ENCODE results near the gene ERN1.

DNA sequence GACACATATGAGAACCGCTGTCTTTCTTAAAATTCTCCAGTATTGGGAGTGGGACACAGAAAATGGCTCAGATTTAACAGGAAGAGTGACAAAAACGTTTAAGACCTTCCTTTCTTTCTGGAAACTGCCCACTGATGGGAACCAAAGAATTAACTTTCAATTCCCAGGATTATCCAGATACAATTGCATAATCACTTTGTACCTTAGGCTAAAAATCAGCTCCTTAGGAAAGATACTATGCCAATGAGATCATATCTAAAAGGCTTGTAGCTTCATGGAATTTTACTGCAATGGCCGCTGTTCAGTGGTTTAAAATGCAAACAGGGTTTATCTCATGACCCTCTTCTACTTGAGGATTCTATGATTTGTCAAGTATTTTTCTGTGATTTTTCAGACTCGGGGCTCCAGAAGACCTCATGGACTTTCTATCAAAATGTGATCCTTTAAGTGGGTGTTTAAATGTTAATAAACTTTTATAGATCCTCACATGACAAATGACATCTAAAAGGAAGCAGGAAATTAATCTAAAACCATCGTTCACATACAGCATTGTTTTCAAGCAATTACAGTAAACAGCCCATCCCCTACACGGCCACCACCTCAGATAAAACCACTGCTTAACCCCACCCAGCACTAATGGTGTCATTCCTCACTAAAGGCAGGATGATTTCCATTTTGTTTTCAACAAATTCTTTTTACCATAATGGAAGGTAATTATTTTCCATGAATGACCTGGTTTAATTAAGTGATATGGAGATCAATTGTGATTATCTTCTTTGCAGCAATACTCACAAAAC, 31.6 kb upstream of the ERN1 start:
- TF ChIP-seq, protein P1, sequence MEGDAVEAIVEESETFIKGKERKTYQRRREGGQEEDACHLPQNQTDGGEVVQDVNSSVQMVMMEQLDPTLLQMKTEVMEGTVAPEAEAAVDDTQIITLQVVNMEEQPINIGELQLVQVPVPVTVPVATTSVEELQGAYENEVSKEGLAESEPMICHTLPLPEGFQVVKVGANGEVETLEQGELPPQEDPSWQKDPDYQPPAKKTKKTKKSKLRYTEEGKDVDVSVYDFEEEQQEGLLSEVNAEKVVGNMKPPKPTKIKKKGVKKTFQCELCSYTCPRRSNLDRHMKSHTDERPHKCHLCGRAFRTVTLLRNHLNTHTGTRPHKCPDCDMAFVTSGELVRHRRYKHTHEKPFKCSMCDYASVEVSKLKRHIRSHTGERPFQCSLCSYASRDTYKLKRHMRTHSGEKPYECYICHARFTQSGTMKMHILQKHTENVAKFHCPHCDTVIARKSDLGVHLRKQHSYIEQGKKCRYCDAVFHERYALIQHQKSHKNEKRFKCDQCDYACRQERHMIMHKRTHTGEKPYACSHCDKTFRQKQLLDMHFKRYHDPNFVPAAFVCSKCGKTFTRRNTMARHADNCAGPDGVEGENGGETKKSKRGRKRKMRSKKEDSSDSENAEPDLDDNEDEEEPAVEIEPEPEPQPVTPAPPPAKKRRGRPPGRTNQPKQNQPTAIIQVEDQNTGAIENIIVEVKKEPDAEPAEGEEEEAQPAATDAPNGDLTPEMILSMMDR (IDR thresholded peaks at IDR 0.05; ENCODE audit: poor library complexity, severe bottlenecking): no peak
- TF ChIP-seq MXI1 (conservative IDR thresholded peaks at IDR 0.05; ENCODE audit: poor library complexity, severe bottlenecking) (no peak), EZH2 (IDR thresholded peaks at IDR 0.05; ENCODE audit: borderline replicate concordance, insufficient read depth, low read length, poor library complexity, severe bottlenecking) (no peak), TAF1 (IDR thresholded peaks at IDR 0.05; ENCODE audit: low read depth) (no peak), EP300 (conservative IDR thresholded peaks at IDR 0.05; ENCODE audit: poor library complexity, severe bottlenecking) (no peak), RAD21 (conservative IDR thresholded peaks at IDR 0.05) (no peak)
- TF ChIP-seq, protein P2, sequence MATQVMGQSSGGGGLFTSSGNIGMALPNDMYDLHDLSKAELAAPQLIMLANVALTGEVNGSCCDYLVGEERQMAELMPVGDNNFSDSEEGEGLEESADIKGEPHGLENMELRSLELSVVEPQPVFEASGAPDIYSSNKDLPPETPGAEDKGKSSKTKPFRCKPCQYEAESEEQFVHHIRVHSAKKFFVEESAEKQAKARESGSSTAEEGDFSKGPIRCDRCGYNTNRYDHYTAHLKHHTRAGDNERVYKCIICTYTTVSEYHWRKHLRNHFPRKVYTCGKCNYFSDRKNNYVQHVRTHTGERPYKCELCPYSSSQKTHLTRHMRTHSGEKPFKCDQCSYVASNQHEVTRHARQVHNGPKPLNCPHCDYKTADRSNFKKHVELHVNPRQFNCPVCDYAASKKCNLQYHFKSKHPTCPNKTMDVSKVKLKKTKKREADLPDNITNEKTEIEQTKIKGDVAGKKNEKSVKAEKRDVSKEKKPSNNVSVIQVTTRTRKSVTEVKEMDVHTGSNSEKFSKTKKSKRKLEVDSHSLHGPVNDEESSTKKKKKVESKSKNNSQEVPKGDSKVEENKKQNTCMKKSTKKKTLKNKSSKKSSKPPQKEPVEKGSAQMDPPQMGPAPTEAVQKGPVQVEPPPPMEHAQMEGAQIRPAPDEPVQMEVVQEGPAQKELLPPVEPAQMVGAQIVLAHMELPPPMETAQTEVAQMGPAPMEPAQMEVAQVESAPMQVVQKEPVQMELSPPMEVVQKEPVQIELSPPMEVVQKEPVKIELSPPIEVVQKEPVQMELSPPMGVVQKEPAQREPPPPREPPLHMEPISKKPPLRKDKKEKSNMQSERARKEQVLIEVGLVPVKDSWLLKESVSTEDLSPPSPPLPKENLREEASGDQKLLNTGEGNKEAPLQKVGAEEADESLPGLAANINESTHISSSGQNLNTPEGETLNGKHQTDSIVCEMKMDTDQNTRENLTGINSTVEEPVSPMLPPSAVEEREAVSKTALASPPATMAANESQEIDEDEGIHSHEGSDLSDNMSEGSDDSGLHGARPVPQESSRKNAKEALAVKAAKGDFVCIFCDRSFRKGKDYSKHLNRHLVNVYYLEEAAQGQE (IDR thresholded peaks at IDR 0.05; ENCODE audit: borderline replicate concordance): no peak

Data from neural cell (in vitro differentiated cells).